ENCODE data around the gene PTPRT.

GRCh38 chr20:42152575-42152974 is 1037.1 kb downstream of the PTPRT start:
- TF ChIP-seq HDAC2 (IDR thresholded peaks at IDR 0.05) (no peak), EP300 (IDR thresholded peaks at IDR 0.05; ENCODE audit: borderline replicate concordance in 1 of 2, control insufficient read depth in 1 of 2, low read depth in 2 of 2, low read length in 2 of 2) (no peak), RCOR1 (conservative IDR thresholded peaks at IDR 0.05; ENCODE audit: low read depth, low read length) (no peak), ZZZ3 (IDR thresholded peaks at IDR 0.05; ENCODE audit: control insufficient read depth, insufficient read length, low read depth) (no peak), PRDM15 (CRISPR knock-in tag; IDR thresholded peaks at IDR 0.05) (no peak), MAX (IDR thresholded peaks at IDR 0.05; ENCODE audit: low read depth, low read length) (no peak), HCFC1 (IDR thresholded peaks at IDR 0.05; ENCODE audit: low read length) (no peak), CTCF (IDR thresholded peaks at IDR 0.05 in 2 of 3, conservative IDR thresholded peaks at IDR 0.05 in 1 of 3; ENCODE audit: control insufficient read depth in 2 of 3, extremely low read depth in 1 of 3, insufficient read depth in 1 of 3, low read depth in 3 of 3, low read length in 3 of 3) (no peak), NFIC (IDR thresholded peaks at IDR 0.05; ENCODE audit: low read depth, low read length) (no peak), ETV6 (conservative IDR thresholded peaks at IDR 0.05 in 1 of 2, IDR thresholded peaks at IDR 0.05 in 1 of 2; ENCODE audit: borderline replicate concordance in 1 of 2, low read depth in 1 of 2) (no peak), EZH2 (IDR thresholded peaks at IDR 0.05; ENCODE audit: borderline replicate concordance, control insufficient read depth, low read depth, low read length) (no peak), CREB1 (IDR thresholded peaks at IDR 0.05; ENCODE audit: low read depth) (no peak), ZBTB40 (IDR thresholded peaks at IDR 0.05; ENCODE audit: borderline replicate concordance) (no peak), BCL11A (IDR thresholded peaks at IDR 0.05; ENCODE audit: low read depth, low read length) (no peak)
